Parathyroid adenoma (tissue), 2 donors: ENCODE measurements around the gene HMGN1.

Source experiments
- H2AFZ ChIP-seq: fragments of 300-600 bp; sonication (generic); one replicate; pipeline ENCODE4 v1.7.0; 2017; ENCODE audit warnings: antibody characterized with exemption, mild to moderate bottlenecking
- H3K27ac ChIP-seq: fragments of 300-600 bp; sonication (generic); one replicate; pipeline ENCODE4 v1.7.0; 2017
- H3K27me3 ChIP-seq: fragments of 300-600 bp; sonication (generic); one replicate; pipeline ENCODE4 v1.7.0; 2017; ENCODE audit warnings: low read length; ENCODE audit not compliant: control insufficient read depth, insufficient read depth
- H3K36me3 ChIP-seq: fragments of 300-600 bp; sonication (generic); one replicate; pipeline ENCODE4 v1.7.0; 2017; ENCODE audit warnings: low read length; ENCODE audit not compliant: control insufficient read depth, insufficient read depth
- H3K4me1 ChIP-seq: fragments of 300-600 bp; sonication (generic); one replicate; pipeline ENCODE4 v1.7.0; 2017; ENCODE audit warnings: control low read depth
- H3K4me2 ChIP-seq: fragments of 300-600 bp; sonication (generic); one replicate; pipeline ENCODE4 v1.7.0; 2017; ENCODE audit warnings: low read length
- H3K4me3 ChIP-seq: fragments of 300-600 bp; sonication (generic); one replicate; pipeline ENCODE4 v1.7.0; 2017; ENCODE audit warnings: low read depth, low read length
- H3K79me2 ChIP-seq: fragments of 300-600 bp; sonication (generic); one replicate; pipeline ENCODE4 v1.7.0; 2017; ENCODE audit warnings: control low read depth
- H3K9ac ChIP-seq: fragments of 300-600 bp; sonication (generic); one replicate; pipeline ENCODE4 v1.7.0; 2017; ENCODE audit warnings: mild to moderate bottlenecking
- H3K9me3 ChIP-seq: fragments of 300-600 bp; sonication (generic); one replicate; pipeline ENCODE4 v1.7.0; 2017; ENCODE audit warnings: low read length; ENCODE audit not compliant: control insufficient read depth
- TF ChIP-seq, protein P1 (sequence below): fragments of 300-600 bp; sonication (generic); IDR thresholded peaks from one replicate; pipeline ENCODE4 v1.7.0; 2017; ENCODE audit warnings: antibody characterized with exemption, mild to moderate bottlenecking
- donor health status: primary hyperparathyroidism.

Gene HMGN1

DNA sequence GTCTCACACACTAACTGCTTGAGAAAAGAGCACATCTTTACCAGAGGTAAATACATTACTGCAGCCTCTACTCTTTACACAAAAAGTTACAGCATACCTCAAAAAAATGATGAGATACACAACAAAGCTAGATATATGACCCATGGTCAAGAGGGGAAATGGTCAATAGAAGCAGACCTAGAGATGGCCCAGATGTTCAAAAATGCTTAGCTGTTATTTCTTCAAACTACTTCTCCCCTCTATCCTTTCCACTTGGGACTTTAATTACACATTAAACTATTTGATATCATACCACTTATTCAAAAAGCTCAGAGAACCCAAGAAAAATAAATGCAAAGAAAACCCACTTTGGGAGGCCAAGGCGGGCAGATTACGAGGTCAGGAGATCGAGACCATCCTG is 48.3 kb downstream of the HMGN1 start:
- no peak overlapping the region for H3K4me2 ChIP-seq
- peaks cover 31% of the 10 kb centered on the region for H3K79me2 ChIP-seq
- no peaks in the 10 kb centered on the region for H3K4me1 ChIP-seq
- H3K9ac ChIP-seq: no peak overlapping the region
- no peaks in the 10 kb centered on the region for H3K9me3 ChIP-seq
- no peak overlapping the region for H2AFZ ChIP-seq
- no peak overlapping the region for H3K4me3 ChIP-seq
- H3K27ac ChIP-seq: no peak overlapping the region
- TF ChIP-seq, protein P1, sequence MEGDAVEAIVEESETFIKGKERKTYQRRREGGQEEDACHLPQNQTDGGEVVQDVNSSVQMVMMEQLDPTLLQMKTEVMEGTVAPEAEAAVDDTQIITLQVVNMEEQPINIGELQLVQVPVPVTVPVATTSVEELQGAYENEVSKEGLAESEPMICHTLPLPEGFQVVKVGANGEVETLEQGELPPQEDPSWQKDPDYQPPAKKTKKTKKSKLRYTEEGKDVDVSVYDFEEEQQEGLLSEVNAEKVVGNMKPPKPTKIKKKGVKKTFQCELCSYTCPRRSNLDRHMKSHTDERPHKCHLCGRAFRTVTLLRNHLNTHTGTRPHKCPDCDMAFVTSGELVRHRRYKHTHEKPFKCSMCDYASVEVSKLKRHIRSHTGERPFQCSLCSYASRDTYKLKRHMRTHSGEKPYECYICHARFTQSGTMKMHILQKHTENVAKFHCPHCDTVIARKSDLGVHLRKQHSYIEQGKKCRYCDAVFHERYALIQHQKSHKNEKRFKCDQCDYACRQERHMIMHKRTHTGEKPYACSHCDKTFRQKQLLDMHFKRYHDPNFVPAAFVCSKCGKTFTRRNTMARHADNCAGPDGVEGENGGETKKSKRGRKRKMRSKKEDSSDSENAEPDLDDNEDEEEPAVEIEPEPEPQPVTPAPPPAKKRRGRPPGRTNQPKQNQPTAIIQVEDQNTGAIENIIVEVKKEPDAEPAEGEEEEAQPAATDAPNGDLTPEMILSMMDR: no peak
- H3K36me3 ChIP-seq: no peaks in the 10 kb centered on the region
- H3K27me3 ChIP-seq: no peaks in the 10 kb centered on the region

DNA sequence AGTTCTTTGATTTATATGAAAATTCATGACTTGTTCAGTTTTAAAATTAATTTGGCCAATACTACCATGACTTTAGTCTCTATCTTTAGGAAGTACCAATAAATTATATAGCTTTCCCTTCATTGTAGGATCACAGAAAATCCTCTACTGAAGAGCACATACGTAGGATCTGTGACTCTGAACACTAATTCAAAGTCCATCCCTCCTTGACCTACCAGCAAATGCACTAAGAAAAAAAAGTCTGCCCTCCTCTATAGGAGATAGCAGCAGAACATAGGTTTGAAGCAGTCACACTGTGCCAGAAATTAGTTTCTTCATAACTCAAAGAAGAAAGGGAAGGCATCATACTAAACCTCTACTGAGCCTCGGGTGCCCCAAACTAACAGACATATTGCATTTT is 52.0 kb downstream of the HMGN1 start:
- H2AFZ ChIP-seq: no peak overlapping the region
- TF ChIP-seq, protein P1: no peak
- no peaks in the 10 kb centered on the region for H3K36me3 ChIP-seq
- H3K27me3 ChIP-seq: no peaks in the 10 kb centered on the region
- H3K9ac ChIP-seq: no peak overlapping the region
- H3K79me2 ChIP-seq: peaks cover 18% of the 10 kb centered on the region
- no peak overlapping the region for H3K4me3 ChIP-seq
- no peak overlapping the region for H3K27ac ChIP-seq
- no peak overlapping the region for H3K4me2 ChIP-seq
- no peaks in the 10 kb centered on the region for H3K9me3 ChIP-seq
- H3K4me1 ChIP-seq: no peaks in the 10 kb centered on the region
